T-helper 2 cell (primary cell): Measurements from ENCODE around the gene GATAD2A.
"Not testable (repeated sequence)": the region's sequence is repeated elsewhere in the genome, so short reads cannot be mapped to it uniquely, and the experiment has no call there.

Experiments
- DNase-seq, 5 experiments: peaks; one replicate each; pipeline versions ENCODE4 v3.0.0 to v3.0.0-alpha.2; 2012 to 2022

The GATAD2A gene

DNA sequence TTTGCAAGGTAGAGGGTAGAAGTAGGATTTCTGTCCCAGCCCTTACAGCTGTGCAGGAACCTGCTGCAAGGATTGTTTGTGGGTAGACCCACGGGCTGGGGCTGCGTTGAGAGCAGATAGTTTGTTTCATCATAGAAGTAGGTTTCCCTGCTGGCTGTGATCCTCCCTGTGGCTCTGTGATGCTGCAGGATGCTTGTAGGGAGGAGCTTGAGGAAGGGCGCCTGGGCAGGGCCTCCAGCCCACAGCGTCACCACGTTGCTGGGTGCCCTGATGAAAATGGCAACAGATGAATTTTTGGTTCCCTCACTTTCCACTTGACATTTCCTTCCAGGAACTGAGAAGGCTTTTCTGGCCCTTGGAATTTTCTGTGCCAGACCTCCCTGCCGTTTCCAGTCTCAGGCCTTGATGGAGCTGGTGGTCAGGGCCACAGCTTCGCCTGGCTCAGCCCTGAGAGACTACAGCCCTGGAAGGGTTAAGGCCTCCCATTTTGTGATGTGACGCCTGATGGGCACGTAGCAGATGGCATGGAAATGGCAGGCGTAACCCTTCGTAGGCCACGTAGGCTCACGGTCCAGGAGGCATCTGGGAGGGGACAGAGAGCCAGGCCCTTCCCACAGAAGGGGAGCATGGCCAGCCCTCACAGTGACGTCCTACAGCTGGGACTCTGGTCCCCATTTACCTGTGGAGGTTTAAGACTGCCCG, 42.2 kb downstream of the GATAD2A start:
- peak in 3 of 5 experiments; percentile 17 to 75 (median 57) for DNase-seq

- DNase-seq, result no peak
Measured at GRCh38 chr19:19448238-19448544, 42.7 kb downstream of the GATAD2A start.

- DNase-seq, result peak in 2 of 5 experiments; percentile 68 to 92
Measured at GRCh38 chr19:19451429-19452242, 46.2 kb downstream of the GATAD2A start.

GRCh38 chr19:19452243-19453124, 47.0 kb downstream of the GATAD2A start:
- DNase-seq, result peak in 1 of 5 experiments; percentile 35

DNA sequence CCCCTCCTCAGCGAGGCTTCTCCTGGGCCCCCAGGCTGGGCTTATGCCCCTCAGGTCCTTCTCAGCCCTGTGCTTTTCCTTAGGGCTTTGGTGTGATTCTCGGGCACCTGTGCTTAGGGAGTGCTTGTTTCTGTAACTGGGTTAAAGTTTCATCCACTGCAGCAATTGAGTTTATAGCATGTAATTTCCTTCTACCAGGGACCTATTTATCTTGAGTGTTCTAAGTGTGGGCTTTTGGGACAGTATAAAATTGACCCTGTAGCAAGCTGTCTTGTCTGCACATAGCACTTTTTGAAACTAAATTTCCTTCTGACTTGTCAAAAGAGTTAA, 47.6 kb downstream of the GATAD2A start:
- DNase-seq, result no peak

DNA sequence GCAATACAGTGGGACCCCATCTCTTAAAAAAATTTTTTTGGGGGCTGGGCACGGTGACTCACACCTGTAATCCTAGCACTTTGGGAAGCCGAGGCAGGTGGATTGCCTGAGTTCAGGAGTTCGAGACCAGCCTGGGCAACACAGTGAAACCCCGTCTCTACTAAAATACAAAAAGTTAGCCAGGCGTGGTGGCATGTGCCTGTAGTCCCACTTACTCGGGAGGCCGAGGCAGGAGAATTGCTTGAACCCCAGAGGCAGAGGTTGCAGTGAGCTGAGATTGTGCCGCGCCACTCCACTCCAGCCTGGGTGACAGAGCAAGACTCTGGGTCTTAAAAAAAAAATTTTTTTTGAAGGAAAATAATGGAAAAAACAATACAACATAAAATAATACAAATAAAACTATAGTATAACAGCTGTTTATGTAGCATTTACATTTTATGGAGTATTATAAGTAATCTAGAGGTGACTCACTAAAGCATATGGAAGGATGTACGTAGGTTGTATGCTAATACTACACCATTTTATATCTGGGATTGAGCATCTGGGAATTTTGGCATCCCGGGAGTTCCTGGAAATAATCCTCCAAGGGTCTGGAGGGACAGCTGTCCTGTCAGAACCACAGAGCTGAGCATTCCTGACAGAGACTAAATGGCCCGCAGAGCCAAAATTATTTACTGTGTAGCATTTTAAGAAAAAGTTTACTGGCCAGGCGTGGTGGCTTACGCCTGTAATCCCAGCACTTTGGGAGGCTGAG, 49.9 kb downstream of the GATAD2A start:
- DNase-seq, result not testable (repeated sequence)

- DNase-seq, result no peak
Measured at GRCh38 chr19:19457671-19458070, 52.2 kb downstream of the GATAD2A start.

DNA sequence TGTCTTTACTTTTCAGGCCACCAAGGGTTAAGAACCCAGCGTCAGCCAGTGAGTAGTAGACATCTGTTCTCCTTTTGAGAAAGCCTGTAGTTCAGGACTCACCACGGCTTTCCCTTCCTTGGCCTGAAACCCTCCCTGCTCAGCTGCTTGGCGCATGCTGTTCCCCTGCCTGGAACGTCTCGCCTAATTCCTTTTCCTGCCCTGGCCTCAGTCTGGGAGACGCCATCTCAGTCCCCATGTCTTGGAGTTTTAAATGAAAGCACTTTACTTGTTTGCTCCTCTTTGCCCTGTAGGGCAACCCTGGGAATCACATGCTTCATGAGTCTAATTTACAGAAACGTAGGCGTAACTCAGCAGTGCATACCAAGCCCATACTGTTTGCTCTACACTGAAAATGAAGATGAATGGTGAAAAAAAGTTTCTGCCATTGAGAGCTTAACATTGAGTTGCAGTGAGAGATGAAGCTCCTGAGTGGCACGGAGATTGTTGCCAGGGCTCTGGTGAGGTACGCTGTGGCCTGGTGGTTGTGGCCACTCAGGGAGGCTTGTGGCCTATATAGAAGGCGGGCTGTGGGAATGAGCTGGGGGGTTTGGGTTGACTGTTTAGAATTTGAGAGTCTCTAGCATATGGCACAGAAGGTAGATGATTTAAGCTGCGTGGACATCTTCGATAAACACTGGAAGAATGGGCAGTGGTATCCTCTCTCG, 52.8 kb downstream of the GATAD2A start:
- peak in 1 of 5 experiments; percentile 31 for DNase-seq

DNA sequence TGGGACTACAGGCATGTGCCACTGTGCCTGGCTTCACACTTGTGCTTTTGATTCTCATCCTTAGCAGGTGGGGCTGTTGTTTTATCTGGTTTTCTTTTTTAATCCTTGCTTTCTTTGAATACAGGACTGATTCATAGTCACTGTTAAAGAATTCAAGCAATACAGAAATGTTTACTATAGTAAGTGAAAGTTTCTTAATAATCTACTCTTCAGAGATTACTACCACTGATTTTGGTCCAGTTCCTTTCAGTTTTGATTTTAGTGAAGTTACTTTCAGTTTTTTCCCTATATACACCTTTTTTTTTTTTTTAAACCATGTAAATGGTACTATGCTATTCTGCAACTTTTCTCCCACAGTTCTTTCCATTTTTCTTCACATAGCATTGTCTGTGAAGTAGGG, 53.6 kb downstream of the GATAD2A start:
- DNase-seq, result peak in 2 of 5 experiments; percentile 35 to 78

- DNase-seq, result peak in 4 of 5 experiments; percentile 33 to 91 (median 59)
Measured at GRCh38 chr19:19459707-19460251, 54.3 kb downstream of the GATAD2A start.

- DNase-seq, result peak in 2 of 5 experiments; percentile 37 to 81
Measured at GRCh38 chr19:19460258-19460731, 54.8 kb downstream of the GATAD2A start.

GRCh38 chr19:19460761-19461265, 55.3 kb downstream of the GATAD2A start:
- peak in 4 of 5 experiments; percentile 39 to 84 (median 58) for DNase-seq

GRCh38 chr19:19461306-19461670, 55.8 kb downstream of the GATAD2A start:
- DNase-seq, result no peak

- no peak for DNase-seq
Measured at GRCh38 chr19:19461671-19462622, 56.5 kb downstream of the GATAD2A start.

GRCh38 chr19:19463348-19464117, 58.1 kb downstream of the GATAD2A start:
- no peak for DNase-seq

DNA sequence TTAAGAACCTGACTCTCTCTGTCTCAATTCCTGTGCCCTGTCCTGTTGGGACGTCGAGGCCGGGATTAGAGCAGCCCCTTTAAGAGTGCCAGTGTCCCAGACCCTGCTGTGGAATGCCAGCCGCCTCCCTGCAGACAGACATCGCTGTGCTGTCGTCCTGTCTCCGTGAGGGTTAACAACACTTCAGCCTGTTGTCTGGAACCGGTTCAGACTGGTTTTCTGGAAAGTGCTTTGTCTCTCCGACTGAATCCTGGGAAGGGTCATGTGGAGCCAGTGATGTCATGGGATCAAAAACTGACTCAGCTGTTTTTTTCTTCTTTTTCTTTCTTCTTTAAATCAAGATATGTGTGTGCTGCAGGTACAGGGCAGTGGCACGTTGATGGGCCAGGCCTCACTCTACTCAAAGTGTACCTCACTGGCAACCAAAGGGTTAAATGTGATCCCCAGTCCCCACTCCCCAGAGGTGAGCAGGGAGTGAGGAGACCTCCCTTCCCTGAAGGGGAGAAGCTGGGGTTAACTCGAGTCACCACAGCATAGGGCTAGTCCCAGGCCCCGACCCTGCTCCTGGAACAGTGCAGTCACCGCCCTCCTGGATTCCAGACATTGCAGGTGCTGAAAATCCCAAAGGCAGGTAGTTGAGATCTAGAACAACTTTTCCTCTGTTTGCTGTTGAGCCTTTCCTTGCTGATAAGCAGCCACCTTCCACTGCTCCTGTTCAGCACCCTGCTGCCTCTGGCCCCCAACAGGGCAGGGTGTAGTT, 59.0 kb downstream of the GATAD2A start:
- DNase-seq, result no peak

DNA sequence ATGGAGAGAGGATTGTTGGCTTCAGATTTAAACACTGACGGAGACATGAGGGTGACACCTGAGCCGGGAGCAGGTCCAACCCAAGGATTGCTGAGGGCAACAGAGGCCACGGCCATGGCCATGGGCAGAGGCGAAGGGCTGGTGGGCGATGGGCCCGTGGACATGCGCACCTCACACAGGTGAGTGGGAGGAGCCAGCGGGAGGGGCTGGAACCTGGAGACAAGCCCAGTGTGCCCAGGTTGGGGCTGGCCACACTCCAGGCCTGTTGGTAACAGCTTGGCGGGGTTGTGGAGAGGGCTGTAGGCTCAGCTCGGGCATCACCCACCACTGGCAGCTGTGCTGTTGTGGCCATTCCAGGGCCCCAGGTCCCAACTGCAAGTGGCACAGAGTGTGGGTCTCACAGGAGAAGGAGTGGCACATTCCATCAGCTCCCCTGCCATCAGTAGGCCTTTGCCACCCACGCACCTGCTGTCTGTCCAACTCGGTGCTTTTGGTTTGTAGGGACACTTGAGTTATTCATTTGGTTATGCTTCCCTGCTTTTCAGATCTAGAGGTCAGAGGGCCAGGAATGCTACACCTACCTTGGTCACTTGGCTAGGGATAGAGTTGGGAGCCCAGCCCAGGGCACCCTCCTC, 60.1 kb downstream of the GATAD2A start:
- no peak for DNase-seq

- no peak for DNase-seq
Measured at GRCh38 chr19:19466201-19466600, 60.7 kb downstream of the GATAD2A start.
